Panc1 (cell line): ENCODE data around the gene COL5A1.

ENCODE experiments used
- CTCF ChIP-seq: fragments of 450-650 bp; IDR thresholded peaks from 2 replicates; pipeline ENCODE4 v1.5.1; 2017; ENCODE audit warnings: mild to moderate bottlenecking
- POLR2AphosphoS5 ChIP-seq: IDR thresholded peaks from 2 replicates; pipeline ENCODE4 v1.6.1; 2012; ENCODE audit warnings: mild to moderate bottlenecking, low read depth, low read length, moderate library complexity
- TCF7L2 ChIP-seq: IDR thresholded peaks from 2 replicates; pipeline ENCODE4 v1.6.1; 2011; ENCODE audit warnings: mild to moderate bottlenecking, low read depth, low read length, inconsistent platforms

- TF ChIP-seq TCF7L2 = no peak
- no peak for TF ChIP-seq CTCF
- TF ChIP-seq POLR2AphosphoS5 = no peak
Observed at GRCh38 chr9:134734270-134734669, 92.7 kb downstream of the COL5A1 start.
